Measurements from ENCODE around the gene ZNF558. TPM values are rescaled to one million over a fixed set of nuclear protein-coding genes. Genes with fewer than 3 reads are reported as not detected.

The ZNF558 gene
- total RNA-seq, 1 donor from 2014 or later: 53.9 TPM

DNA sequence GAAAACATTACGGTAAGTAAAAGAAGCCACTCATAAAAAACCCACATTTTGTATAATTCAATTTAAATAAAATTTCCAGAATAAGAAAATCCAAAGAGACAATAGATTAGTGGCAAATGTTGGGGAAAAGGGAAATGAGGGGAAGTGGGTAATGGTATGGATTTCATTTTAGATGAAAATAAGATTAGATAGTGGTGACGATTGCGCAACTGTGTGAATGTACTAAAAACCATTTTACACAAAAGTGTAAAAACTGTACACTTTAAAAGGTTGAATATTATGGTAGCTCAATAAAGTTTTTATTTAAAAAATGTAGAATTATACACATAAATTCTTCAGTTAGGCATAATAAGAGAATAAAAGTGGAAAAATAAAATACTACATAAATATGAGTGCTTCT is 3.8 kb upstream of the ZNF558 start:
- Mint-ChIP-seq H3K36me3 (no peaks in the 10 kb centered on the region), H3K4me3 (no peak overlapping the region)

DNA sequence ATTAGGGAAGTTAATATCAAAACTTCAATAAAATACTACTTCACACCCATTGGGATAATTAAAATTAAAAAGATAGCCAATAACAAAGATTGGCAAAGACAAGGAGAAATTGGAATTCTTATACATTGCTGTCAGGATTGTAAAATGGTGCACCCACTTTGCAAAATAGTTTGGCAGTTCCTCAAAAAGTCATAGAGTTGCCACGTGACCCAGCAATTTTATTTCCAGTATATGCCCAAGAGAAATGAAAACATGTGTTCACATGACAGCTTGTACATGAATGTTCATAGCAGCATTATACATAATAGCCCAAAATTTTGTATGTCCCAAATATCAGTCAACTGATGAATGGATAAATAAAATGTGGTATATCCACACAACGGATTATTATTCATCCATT is 3.3 kb upstream of the ZNF558 start:
- Mint-ChIP-seq H3K36me3 (no peaks in the 10 kb centered on the region), H3K9me3 (no peaks in the 10 kb centered on the region), H3K27me3 (no peaks in the 10 kb centered on the region), H3K4me1 (ENCODE audit: unreplicated experiment) (peaks cover 8% of the 10 kb centered on the region), H3K27ac (no peak overlapping the region), H3K4me3 (no peak overlapping the region)
- TF ChIP-seq, protein P1, sequence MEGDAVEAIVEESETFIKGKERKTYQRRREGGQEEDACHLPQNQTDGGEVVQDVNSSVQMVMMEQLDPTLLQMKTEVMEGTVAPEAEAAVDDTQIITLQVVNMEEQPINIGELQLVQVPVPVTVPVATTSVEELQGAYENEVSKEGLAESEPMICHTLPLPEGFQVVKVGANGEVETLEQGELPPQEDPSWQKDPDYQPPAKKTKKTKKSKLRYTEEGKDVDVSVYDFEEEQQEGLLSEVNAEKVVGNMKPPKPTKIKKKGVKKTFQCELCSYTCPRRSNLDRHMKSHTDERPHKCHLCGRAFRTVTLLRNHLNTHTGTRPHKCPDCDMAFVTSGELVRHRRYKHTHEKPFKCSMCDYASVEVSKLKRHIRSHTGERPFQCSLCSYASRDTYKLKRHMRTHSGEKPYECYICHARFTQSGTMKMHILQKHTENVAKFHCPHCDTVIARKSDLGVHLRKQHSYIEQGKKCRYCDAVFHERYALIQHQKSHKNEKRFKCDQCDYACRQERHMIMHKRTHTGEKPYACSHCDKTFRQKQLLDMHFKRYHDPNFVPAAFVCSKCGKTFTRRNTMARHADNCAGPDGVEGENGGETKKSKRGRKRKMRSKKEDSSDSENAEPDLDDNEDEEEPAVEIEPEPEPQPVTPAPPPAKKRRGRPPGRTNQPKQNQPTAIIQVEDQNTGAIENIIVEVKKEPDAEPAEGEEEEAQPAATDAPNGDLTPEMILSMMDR (conservative IDR thresholded peaks at IDR 0.05): no peak
- DNase-seq (ENCODE audit: extremely low spot score, unreplicated experiment): no peak

More for the DNA sequence above, 3.8 kb upstream of the ZNF558 start:
- no peak overlapping the region for H3K27ac Mint-ChIP-seq
- H3K4me1 Mint-ChIP-seq (ENCODE audit: unreplicated experiment): peaks cover 8% of the 10 kb centered on the region
- DNase-seq (ENCODE audit: extremely low spot score, unreplicated experiment): no peak
- TF ChIP-seq, protein P1 (conservative IDR thresholded peaks at IDR 0.05): no peak
- H3K9me3 Mint-ChIP-seq: no peaks in the 10 kb centered on the region
- H3K27me3 Mint-ChIP-seq: no peaks in the 10 kb centered on the region

DNA sequence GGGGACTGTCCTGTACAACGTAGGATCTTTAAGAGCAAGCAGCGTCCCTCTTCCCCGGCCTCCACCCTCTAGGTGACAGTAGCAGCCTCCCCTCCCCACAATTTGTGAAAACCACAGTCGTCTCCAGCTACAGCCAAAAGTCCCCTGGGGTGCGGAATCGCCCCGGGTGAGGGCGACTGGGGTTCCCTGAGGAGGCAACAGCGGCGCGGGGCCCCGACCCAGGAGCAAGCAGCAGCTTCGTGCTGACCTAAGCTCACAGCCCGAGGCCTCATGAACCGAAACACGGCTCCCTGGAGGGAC is 322 bp downstream of the ZNF558 start:
- TF ChIP-seq, protein P1 (conservative IDR thresholded peaks at IDR 0.05): no peak
- DNase-seq (ENCODE audit: extremely low spot score, unreplicated experiment): no peak
- no peaks in the 10 kb centered on the region for H3K9me3 Mint-ChIP-seq
- H3K36me3 Mint-ChIP-seq: peaks cover 20% of the 10 kb centered on the region
- peak overlapping the region; percentile 87 for H3K27ac Mint-ChIP-seq
- H3K4me3 Mint-ChIP-seq: peak overlapping the region; percentile 89
- H3K27me3 Mint-ChIP-seq: no peaks in the 10 kb centered on the region
- peaks cover 8% of the 10 kb centered on the region for H3K4me1 Mint-ChIP-seq (ENCODE audit: unreplicated experiment)

- peak overlapping the region; percentile 89 for H3K4me3 Mint-ChIP-seq
- H3K9me3 Mint-ChIP-seq: no peaks in the 10 kb centered on the region
- no peaks in the 10 kb centered on the region for H3K27me3 Mint-ChIP-seq
- H3K27ac Mint-ChIP-seq: peak overlapping the region; percentile 87
- no peak for DNase-seq (ENCODE audit: extremely low spot score, unreplicated experiment)
- TF ChIP-seq, protein P1 (conservative IDR thresholded peaks at IDR 0.05): no peak
- peaks cover 20% of the 10 kb centered on the region for H3K36me3 Mint-ChIP-seq
- peaks cover 8% of the 10 kb centered on the region for H3K4me1 Mint-ChIP-seq (ENCODE audit: unreplicated experiment)
Observed at GRCh38 chr19:8831373-8831772, 731 bp downstream of the ZNF558 start.

DNA sequence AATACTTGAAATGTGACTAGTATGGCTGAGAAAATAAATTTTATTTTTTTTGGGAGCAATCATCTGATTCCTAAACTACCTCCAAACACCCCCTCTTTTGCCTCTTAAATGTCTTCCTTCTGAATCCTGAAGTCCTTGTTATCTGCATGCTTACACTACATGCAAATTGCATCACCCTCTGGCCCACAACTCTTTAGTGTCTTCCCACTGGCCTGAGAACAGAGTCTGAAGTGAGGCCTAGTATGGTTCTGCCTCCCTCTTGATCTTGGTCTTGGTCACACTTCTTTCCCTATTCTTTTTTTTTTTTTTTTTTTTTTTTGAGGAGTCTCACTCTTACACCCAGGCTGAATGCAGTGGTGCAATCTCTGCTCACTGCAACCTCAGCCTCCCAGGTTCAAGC is 4.8 kb downstream of the ZNF558 start:
- Mint-ChIP-seq H3K9me3 (peaks cover 6% of the 10 kb centered on the region), H3K27me3 (no peaks in the 10 kb centered on the region), H3K27ac (no peak overlapping the region), H3K4me3 (no peak overlapping the region), H3K36me3 (peaks cover 47% of the 10 kb centered on the region), H3K4me1 (ENCODE audit: unreplicated experiment) (peaks cover 8% of the 10 kb centered on the region)
- no peak for DNase-seq (ENCODE audit: extremely low spot score, unreplicated experiment)
- TF ChIP-seq, protein P1 (conservative IDR thresholded peaks at IDR 0.05): no peak

DNA sequence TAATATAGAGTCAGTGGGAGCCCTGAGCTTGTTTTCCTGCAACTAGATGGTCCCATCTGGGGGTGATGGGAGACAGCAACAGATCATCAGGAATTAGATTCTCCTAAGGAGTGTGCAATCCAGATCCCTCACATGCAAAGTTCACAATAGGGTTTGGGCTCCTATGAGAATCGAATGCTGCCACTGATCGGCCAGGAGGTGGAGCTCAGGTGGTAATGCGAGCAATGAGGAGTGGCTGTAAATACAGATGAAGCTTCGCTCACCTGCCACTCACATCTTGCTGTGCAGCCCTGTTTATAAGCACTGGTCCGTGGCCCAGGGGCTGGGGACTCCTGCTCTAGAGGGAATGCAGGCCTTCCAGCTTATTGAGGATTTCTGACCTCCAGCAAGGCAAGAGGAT is 5.7 kb downstream of the ZNF558 start:
- Mint-ChIP-seq H3K27ac (no peak overlapping the region), H3K36me3 (peaks cover 54% of the 10 kb centered on the region), H3K4me1 (ENCODE audit: unreplicated experiment) (peaks cover 5% of the 10 kb centered on the region), H3K27me3 (no peaks in the 10 kb centered on the region), H3K9me3 (peaks cover 6% of the 10 kb centered on the region), H3K4me3 (no peak overlapping the region)
- TF ChIP-seq, protein P1 (conservative IDR thresholded peaks at IDR 0.05): no peak
- no peak for DNase-seq (ENCODE audit: extremely low spot score, unreplicated experiment)
